ENCODE measurements around the gene TGM4.
"Not testable (repeated sequence)": the region's sequence is repeated elsewhere in the genome, so short reads cannot be mapped to it uniquely, and the experiment has no call there.

Gene TGM4

DNA sequence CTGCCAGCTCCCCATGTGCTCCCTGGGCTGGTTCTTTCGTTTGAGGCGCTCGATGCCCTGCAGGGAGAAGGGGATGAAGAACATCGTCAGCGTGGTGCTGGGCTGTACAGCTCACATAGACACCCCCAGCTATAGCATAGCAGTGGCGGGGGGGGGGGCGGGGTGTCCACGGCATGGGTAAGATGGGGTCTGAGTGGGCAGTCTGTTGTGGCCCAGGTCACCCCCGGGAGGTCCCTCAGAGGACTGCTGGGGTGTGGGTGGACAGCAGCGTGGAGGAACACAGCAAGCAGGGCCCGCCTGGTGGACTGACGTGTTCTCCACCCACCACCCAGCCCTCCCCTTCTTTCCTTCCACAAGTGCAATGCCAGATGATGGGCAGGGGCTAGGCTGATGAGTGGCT lies 43.7 kb downstream of the TGM4 start:
- DNase-seq = no peak

DNA sequence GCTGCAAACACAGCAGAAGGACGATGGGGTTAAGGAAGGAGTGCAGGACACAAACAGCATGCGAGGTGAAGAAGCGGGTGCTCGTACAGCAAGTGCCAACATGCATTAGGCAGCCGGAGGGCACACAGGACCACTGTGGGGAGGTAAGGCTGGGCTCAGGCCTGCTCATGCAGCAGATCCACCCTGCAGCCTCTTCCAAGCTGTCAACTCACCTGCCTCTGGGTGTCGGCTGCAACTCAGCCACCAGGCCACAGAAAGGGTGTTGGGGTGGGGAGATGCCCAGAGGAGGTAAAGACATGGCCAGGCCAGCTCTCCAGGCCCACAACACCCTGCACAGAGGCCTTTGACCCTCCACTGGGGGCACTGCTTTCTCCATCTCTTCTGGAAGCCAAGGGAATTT lies 44.2 kb downstream of the TGM4 start:
- DNase-seq = no peak

DNA sequence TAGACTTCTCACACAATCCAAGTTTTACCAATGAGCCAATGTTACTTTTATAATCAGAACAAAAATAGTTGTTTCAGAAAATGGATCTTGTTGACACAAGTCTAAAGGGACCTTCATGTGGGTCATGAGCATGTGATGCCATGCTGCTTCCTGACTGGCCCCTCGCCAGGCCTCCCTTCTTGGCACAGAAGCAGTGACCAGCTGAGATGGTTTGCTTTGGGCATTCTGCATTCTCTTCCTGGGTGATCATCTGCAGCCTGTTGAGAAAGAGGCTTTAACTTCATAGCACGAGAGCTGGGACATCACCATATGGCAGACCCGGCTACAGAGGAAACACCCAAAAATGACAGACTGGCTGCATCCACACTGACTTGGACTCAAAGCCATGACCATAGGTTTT lies 45.7 kb downstream of the TGM4 start:
- no peak for DNase-seq

DNA sequence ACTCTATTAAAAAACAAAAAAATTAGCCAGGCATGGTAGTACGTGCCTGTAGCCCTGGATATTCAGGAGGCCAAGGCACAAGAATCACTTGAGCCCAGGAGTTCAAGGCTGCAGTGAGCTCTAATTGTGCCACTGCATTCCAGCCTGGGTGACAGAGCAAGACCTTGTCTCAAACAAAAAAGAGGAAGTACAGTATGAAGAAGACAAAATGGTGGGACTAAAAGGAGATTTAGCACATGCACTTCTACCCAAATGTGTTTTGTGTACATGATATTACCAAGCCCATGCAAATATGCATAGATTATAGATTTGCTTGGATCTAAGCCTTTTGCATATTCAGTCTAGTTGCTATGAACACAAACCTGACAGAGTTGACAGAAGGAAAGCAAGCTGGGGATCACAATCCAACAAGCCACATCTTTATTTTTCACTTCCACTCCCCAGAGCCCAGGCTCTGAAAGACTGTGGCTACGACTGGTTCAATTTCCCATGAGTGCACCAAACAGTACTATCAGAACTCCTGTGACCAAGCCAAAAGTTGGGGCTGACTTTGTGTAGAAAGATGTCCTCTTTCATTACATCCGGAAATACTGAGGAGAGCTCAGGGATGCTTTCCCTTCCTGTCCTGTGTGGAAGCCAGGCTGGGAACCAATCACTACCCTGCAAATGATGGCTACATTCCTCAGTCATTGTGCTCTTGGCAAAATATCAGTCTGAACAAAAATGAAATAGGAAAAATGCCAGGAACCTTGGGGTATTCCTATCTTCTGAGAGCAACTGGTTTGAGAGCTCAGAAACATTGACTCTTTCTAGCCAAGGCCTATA lies 49.4 kb downstream of the TGM4 start:
- DNase-seq = no peak

DNA sequence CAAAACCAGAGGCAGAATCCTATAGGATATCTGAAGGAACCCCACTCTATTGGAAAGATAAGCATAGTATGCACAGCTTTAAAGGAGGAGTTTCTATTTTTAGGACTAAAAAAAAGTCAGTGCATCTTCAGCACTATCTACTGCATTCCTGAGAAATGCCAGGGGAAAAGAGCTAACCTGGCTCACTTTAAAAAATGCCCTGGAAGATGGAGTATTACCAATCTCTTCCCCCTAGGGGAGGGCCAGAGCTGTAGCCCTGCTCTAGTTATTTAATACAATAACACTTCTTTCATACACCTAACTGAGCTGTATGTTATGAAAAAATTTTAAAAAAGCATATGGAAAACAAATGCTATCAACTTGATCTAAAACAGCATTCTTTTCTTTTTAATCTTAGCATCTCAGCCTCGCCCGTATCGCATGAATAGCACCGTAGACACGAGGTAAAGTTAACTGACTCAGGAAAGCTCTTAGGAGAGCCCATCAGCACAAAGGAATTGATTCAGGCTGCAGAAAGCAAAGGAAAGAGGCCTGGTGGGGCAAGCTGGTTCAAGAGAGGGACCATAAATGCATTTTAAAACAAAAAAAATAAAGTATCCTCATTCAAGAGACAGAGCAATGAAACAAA lies 50.2 kb downstream of the TGM4 start:
- no peak for DNase-seq

DNA sequence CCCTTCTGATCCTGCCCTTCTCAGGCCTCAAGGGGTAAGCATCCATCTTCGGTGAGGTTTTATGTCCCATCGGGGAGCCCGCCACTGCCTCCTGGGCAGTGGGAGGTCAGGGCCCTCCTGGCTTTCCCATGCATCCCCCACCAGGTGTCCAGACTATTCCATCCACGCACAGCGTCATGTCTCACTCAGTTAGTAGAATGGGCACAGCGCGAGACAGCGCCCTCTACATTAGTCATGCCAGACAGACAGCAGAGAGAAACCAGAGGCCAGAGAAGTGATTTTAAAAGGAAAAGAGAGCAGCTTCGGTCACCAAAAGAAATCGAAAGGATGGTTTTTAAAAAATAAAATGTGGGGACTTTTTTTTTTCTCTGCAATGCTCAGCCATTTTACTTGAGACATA lies 51.8 kb downstream of the TGM4 start:
- no peak for DNase-seq

DNA sequence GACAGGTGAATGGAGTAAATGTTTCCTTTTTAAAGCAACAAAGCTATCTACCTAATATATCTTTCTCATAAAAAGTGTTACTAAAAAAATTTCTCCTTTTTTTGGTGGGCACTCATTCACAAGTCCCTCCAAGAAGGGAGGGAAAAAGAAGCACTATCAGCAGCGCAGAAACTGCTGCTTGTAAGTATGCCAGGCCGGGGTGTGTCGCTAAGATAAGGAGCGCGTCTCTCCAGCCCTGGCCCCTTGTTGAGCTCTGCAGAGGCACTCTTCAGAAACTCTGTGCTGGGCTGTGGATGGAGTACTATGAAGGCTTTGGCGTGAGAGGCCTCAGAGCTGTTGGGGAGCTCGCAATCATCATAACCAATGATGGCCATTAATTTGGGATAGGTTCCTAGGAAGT lies 52.5 kb downstream of the TGM4 start:
- no peak for DNase-seq

DNA sequence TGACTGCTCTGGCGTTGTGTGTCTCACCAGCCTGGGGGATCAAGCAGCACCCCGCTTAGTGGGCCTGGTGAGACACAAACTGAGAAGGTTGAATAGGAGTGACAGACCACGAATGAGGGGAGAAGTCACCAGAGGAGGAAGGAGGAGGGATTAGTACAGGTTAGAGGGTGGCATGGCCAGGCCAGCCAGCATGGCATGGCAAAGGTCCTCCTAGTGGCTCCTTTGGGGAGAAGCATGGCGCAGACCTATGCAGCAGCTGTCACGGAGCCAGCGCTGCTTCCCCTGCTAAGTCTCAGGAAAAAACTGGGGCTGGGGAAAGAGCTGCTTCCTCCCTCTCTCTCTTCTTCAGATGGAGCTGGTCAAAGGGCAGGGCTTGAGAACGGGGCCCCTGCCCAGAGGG lies 53.0 kb downstream of the TGM4 start:
- DNase-seq = no peak

DNA sequence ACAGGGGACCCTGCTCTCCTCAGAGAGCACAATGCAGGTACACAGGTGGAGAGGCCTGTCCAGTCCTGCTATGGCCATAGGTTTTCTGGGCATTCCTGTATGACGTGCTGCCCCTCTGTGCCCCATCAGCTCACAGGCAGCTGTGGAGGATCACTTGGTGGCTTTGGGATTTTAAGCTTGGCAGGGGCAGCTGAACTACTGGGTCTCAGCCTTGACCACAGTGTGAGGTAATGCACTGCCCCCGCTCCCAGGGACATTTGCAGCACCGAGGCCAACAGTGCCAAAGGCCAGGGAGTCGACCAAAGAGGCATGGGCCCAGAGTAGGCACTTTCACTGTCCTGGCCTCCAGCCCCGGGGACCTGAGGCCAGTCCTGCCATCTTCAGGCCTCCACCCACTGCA lies 55.4 kb downstream of the TGM4 start:
- DNase-seq = no peak

DNA sequence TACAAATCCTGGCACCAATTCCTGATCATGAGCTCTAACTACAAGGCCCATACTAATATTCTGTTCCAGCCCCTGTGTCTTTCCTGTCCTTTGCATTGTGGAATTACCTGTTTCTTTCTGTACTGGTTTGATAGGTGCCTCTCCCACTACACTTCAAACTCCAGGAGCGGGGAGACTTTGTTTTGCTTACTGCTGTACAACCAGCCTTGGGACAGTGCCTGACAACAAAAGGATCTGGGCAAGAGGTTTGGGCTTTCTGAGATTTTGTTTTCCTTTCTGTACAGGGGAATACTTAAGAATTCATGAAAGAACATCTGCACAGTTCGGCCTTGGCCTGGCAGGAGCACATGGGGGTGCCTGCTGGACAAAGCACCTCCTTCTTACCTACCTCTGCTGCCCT lies 56.5 kb downstream of the TGM4 start:
- DNase-seq = no peak

DNA sequence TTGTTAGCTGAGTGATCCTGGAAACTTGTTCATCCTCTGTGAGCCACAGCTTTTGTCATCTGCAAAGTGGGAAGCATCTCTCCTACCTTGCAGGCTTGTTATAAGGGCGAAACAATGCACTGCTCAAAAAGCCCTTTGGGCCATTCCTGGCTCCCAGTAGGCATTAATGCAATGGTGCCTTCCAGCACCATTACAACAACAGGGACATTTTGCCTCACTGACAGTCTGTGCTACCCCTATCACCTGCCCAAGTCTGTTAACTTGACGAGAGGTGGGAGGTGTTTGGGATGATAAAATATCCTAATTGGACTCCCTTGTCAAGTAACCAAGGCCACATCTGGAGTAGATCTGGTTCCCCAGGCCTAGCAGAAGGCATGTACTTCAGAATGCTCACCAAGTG lies 57.4 kb downstream of the TGM4 start:
- no peak for DNase-seq

DNA sequence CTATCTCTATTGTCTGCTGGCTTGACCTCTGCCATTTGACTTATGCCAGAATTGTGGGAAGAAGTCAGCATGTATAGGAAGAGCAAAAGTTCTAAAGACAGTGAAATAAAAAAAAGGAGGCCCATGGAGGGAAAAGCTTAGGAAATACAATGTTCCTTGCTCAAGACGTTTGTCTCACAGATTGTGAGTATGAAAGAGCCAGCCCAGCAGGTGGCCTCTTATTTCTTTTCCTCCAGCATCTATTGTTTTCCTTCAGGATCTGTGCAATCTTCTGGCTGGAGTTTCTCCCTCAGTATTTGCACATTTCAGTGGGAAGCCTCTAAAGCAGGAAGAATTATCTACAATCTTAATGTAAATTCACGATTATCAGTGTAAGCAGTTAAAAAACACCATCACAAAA lies 57.9 kb downstream of the TGM4 start:
- DNase-seq = no peak

DNA sequence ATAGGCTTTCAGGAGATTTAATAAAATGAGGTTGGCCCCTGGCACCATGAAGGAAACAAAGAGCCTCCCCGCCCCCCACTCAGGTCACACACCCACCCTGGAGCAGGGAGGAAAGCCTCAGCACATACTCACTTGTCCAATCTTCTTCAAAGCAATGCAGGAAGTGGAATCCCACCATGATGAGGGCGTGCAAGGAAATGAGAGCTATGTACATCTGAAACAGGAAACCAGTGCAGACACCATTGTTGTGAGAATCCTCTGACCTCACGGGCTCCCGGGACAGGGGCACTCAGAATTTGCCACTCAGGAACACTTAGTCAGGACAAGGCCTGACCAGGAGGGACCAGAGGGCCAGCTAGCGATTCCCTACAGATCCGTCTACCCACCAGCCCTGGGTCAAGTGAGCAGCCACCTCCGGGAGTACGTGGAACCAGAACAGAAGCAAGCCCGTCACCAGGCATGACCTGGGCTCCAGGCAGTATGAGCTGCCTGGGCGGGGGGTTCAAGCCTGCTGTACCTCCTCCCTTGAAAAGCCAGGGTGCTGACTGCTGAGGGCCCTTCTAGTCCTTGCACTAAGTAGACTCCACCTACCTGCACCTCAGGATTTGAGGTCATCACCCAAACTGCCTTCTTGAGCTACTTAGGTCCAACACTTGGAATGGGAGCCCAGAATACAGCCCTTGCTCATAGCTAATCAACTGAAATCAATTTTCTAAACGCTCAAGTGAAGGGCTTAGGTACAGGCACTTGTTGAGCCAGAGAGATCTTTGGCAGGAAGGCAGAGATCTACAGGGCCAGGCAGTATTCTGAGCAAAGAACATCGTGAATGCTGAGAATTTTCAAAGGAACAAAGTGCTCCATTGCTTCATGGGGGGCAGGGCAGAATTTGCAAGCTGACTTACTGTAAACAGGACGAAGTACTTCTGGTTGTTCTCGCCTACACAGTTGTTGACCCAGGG lies 58.9 kb downstream of the TGM4 start:
- no peak for DNase-seq

DNA sequence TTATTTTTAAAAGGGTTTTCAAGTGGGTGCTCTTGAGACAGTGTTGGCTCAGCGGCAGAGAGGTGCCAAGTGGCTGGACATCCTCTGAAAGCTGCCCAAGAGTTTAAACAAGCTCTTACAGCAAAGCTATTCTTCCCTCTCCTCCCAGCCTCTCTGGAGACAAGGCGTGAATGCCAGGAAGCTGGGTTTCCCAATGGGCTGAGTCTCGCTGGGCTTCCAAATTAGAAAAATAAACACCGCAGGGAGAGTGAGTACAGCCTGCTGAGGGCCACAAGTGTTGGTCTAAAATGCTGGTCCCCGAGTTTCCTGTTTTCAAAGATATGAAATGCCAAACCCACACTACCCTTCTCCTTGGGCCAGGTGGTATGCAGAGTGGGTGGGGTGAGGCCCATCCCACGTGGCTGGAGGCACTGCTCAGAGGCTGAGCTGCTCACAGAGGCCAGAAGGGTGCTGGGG lies 65.2 kb downstream of the TGM4 start:
- no peak for DNase-seq

DNA sequence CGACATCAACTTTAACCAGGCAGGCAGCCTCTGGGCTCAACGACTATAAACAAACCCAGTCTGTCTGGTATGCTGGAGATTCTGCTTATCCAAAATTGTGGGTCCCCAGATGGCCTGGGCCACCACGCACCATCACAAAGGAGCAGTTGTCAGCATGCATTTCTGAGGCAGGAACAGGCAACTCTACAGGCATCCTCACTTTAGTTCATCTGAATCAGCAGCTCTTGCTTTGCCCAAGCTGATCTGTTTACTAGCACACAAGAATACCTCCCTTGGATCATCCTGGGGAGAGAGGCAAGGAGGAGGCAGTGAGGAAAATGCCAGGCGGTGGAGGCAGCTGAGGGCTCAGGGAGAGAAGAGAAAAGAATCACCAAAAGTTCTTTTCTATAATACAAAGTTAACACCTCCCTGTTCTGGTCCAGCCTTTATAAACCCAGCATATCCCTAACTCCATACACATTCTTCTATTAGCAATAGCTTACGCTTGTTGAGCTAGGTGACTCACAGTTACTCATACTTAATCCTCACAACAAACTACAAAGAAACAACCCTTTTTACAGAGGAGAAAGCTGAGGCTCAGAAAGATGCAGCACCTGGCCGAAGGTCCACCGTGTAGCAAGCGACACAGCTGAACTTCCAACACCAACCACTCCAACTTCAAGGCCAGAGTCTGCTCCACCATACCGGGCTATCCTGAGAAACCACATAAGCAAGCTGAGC lies 68.0 kb downstream of the TGM4 start:
- no peak for DNase-seq

DNA sequence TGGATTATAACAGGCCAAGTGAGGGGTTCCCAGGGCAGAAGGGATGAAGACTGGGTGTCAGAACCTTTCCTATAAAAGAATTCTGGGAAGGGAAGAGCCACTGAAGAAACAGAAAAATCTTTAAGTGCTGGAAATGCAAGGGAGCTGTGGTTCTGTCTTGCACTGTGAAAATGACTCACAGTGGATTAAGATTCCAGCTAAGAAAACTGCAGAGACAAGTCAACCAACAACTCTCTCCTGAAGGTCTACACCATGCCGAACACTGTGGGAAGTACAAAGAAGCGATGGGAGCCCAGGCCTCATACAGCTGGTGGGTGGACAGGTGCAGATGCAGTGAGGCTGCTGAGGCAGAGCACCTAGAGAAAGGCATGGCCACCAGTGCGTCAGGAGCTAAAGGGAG lies 73.8 kb downstream of the TGM4 start:
- DNase-seq = no peak

DNA sequence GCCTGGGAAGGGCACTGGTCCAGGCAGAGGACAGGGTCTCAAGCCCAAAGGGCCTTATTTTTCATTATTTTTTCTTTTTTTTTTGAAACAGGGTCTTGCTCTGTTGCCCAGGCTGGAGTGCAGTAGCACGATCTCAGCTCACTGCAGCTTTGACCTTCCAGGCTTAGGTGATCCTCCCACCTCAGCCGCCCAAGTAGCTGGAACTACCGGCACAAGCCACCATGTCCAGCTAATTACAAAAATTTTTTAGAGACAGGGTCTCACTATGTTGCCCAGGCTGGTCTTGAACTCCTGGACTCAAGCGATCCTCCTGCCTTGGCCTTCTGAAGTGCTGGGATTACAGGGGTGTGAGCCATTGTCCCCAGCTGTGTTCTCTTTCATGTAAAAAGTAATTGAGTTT lies 75.4 kb downstream of the TGM4 start:
- not testable (repeated sequence) for DNase-seq

DNA sequence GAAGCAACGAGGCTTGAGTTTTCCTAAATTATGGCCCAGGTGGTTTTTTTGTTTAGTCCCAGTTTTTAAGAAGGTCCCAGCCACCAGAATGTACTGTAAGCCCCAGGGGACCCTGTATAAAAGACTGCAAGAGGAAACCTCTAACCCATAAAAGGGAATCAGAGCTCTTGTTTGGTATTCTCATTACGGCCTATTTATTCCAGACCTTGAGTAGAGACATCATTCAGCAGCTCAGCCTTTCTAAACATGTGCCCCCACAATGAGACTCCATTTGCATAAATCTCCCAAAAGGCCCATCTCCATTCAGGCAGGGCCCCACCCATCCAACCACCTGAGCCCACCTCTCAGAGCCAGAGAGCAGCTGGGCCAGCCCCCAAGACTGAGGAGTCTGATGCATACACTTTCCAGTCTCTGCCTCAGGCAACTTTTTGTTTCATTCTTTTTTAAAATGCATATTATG lies 75.9 kb downstream of the TGM4 start:
- no peak for DNase-seq

DNA sequence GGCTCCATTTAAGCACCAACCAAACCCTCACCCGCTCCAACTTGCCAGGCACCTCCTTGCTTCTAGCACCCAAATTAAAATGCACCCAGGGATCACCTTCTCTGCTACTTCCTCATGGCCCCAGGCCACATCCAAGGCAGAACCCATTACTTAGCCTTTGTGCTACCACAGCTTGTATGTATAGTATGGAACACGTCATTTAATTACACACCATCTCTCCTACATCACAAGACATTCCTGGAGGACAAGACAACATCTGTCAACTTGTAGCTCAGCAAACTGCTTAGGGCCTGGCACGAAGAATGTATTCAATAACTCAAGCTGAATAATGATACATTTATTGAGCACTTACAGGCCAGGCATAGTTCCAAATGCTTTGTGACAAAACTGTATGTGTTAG lies 78.3 kb downstream of the TGM4 start:
- DNase-seq = no peak

DNA sequence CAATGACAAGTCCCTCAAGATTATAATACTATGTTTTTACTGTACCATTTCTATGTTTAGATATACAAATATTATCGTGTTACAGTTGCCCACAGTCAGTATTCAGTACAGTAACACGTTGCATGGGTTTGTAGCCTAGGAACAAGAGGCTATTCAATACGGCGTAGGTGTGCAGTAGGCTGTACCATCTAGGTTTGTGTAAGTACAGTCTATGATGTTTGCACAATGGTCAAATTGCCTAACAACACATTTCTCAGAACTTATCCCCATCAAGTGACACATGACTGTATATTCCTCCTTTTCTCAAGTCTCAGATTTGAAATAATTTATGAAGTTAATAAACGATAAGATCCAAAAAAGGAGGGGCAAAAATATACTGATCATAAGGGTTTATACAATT lies 79.9 kb downstream of the TGM4 start:
- no peak for DNase-seq

DNA sequence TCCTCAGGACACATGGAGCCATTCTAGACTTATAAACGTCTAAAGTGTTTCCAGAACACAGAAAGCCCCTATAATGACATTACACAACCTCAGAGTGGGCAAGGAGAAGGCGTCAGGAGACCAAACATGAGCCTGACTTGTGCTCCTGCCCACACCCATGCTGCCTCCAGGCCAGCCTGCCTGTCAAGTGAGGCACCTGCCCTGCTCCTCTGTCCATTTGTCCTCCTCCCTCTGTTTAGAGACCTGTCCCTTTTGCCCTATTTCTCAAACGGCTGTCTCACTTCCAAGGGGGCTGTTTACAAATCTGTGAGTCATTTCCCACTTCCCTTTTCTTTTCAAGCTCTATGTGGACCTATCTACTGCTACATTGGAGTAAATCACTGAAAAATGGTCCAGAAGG lies 80.6 kb downstream of the TGM4 start:
- no peak for DNase-seq

DNA sequence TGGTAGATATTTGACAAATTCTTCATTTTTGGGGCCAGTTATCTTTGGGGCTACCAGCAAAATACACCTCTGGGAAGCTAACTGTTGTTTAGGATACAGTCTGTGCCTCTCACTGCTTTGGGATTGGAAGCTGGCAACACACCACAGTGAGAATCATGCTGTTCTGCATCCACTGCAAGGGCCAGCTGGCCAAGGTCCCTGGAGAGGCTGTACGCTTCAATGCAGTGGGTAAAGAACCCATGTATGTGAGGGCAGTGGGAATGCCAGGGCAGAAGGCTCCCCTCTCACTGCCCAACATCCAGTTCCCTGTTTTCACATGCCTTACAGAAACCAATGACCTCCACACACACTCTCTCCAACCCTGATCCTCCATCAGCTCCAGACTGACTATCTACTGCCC lies 81.5 kb downstream of the TGM4 start:
- no peak for DNase-seq

DNA sequence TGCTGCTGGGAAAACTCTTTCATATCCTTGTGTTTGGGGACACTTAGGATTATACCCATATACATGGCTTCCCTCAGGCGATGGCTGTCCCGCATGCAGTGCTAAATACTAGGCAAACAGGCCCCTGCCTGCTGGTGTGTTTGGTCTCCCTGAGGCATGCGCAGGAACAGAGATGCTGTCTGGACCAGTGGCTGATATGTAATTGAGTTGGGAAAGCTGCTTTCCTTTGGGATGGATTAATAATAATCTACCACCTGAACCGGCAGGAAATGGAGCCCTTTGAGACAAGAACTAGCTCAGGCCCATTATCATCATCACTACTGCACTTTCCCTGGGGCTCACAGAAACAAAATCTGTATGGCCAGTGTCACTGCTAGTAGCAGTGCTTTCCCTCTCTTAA lies 83.6 kb downstream of the TGM4 start:
- DNase-seq = no peak
